AG09319 (cell line): ENCODE data around the gene OR10A6.
A peak's percentile ranks its signal among the peaks of the same experiment; 100 is the strongest.

Source experiments
- DNase-seq: peaks from one replicate; pipeline ENCODE4 v3.0.0-alpha.2; 2010; ENCODE audit warnings: low read depth; ENCODE audit errors: extremely low read depth
- CTCF ChIP-seq: IDR thresholded peaks from 2 replicates; pipeline ENCODE4 v1.5.1; 2011; ENCODE audit warnings: low read depth, mild to moderate bottlenecking, inconsistent platforms, low read length, moderate library complexity

Gene OR10A6

GRCh38 chr11:7967826-7968225 is 36.8 kb upstream of the OR10A6 start:
- TF ChIP-seq CTCF = no peak
- DNase-seq = no peak

- TF ChIP-seq CTCF = no peak
- no peak for DNase-seq
These were observed 36.0 kb upstream of the OR10A6 start for GRCh38 chr11:7967097-7967496.

GRCh38 chr11:7965386-7965785 is 34.3 kb upstream of the OR10A6 start, which contains the start of gene NLRP10:
NLRP10 (minus strand) TSS chr11:7965447; CDS start chr11:7963495, 1,952 bp downstream.
- TF ChIP-seq CTCF = no peak
- DNase-seq = peak; percentile 70

GRCh38 chr11:7964873-7965272 is 33.8 kb upstream of the OR10A6 start:
- no peak for TF ChIP-seq CTCF

GRCh38 chr11:7964261-7964660 is 33.2 kb upstream of the OR10A6 start:
- DNase-seq = no peak
- no peak for TF ChIP-seq CTCF

More at GRCh38 chr11:7964873-7965272, 33.8 kb upstream of the OR10A6 start:
- no peak for DNase-seq

- DNase-seq = no peak
- no peak for TF ChIP-seq CTCF
These were observed 24.1 kb upstream of the OR10A6 start for GRCh38 chr11:7955191-7955590.

- DNase-seq = no peak
- no peak for TF ChIP-seq CTCF
These were observed 18.9 kb upstream of the OR10A6 start for GRCh38 chr11:7949934-7950333.
